Measurements from ENCODE around the gene BTBD2.

BTBD2 gene

GRCh38 chr19:2021453-2022140, 6.1 kb upstream of the BTBD2 start:
- Histone ChIP-seq H3K27ac (ENCODE audit: low read depth, low read length) (no peak overlapping the region), H3K4me1 (ENCODE audit: control insufficient read depth, insufficient read depth, low read length) (no peaks in the 10 kb centered on the region), H3K9ac (ENCODE audit: low read length) (no peak overlapping the region), H3K27me3 (ENCODE audit: control insufficient read depth, insufficient read depth, low read length) (no peaks in the 10 kb centered on the region), H3K36me3 (ENCODE audit: control insufficient read depth, insufficient read depth, low read length) (no peaks in the 10 kb centered on the region), H3K9me3 (ENCODE audit: control insufficient read depth, insufficient read depth, low read depth, low read length) (peaks cover 5% of the 10 kb centered on the region), H3K4me3 (ENCODE audit: low read depth, low read length) (no peak overlapping the region)

DNA sequence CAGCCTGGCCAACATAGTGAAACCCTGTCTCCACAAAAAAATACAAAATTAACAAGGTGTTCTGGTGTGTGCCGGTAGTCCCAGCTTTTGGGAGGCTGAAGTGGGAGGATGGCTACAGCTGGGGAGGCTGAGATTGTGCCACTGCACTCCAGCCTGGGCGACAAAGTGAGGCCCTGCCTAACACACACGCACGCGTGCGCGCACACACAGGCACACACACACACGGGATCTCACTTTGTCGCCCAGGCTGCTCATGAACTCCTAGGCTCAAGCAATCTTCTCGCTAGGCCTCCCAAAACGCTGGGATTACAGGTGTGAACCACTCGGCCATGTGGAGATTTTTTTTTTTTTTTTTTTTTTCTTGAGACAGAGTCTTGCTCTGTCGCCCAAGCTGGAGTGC, 3.2 kb upstream of the BTBD2 start:
- H3K27me3 ChIP-seq (ENCODE audit: control insufficient read depth, insufficient read depth, low read length) = no peaks in the 10 kb centered on the region

DNA sequence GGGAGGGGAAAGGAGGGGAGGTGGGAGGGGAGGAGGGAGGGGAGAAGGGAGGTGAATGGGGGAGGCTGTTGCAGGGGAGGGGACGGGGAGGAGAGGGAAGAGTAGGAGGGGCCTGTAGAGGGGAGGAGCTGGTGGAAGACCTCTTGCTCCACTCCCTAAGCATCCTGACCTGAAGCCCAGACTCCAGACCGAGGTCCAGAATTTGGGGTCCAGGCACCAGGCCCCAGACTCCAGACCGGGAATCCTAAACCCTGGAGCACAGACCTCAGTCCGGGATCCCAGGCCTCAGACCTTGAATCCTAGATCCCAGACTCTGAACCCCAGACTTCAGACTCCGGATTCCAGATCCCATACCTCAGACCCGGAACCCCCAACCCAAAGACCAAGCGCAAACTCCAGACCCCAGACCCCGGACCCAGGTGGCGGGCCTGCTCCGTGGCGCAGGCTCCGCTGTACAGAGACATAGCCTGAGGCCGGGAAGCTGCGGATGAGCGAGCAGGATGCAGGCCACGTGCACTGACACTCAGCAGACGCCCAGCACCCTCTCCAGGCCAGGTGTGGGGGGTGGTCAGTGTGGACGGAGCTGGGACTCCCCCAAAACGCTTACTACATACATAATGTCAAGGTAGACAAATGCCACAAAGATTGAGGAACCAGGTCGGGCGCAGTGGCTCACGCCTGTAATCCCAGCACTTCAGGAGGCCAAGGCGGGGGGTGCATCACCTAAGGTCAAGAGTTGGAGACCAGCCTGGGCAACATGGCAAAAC, 710 bp upstream of the BTBD2 start:
- Histone ChIP-seq H3K4me3 (ENCODE audit: low read depth, low read length) (no peak overlapping the region; the same call in 1 of the 2 replicates), H3K9me3 (ENCODE audit: control insufficient read depth, insufficient read depth, low read depth, low read length) (no peaks in the 10 kb centered on the region), H3K27ac (ENCODE audit: low read depth, low read length) (no peak overlapping the region), H3K4me1 (ENCODE audit: control insufficient read depth, insufficient read depth, low read length) (no peaks in the 10 kb centered on the region), H3K27me3 (ENCODE audit: control insufficient read depth, insufficient read depth, low read length) (no peaks in the 10 kb centered on the region), H3K9ac (ENCODE audit: low read length) (no peak overlapping the region), H3K36me3 (ENCODE audit: control insufficient read depth, insufficient read depth, low read length) (no peaks in the 10 kb centered on the region)

More for the DNA sequence above, 3.2 kb upstream of the BTBD2 start:
- Histone ChIP-seq H3K4me3 (ENCODE audit: low read depth, low read length) (no peak overlapping the region), H3K9me3 (ENCODE audit: control insufficient read depth, insufficient read depth, low read depth, low read length) (no peaks in the 10 kb centered on the region), H3K9ac (ENCODE audit: low read length) (no peak overlapping the region), H3K36me3 (ENCODE audit: control insufficient read depth, insufficient read depth, low read length) (no peaks in the 10 kb centered on the region), H3K4me1 (ENCODE audit: control insufficient read depth, insufficient read depth, low read length) (no peaks in the 10 kb centered on the region), H3K27ac (ENCODE audit: low read depth, low read length) (no peak overlapping the region)

GRCh38 chr19:2014731-2015607, 545 bp downstream of the BTBD2 start:
- H3K27ac ChIP-seq (ENCODE audit: low read depth, low read length) = no peak overlapping the region
- peak overlapping the region; percentile 69 for H3K9ac ChIP-seq (ENCODE audit: low read length)
- no peaks in the 10 kb centered on the region for H3K27me3 ChIP-seq (ENCODE audit: control insufficient read depth, insufficient read depth, low read length)
- peak overlapping the region; percentile 86 for H3K4me3 ChIP-seq (ENCODE audit: low read depth, low read length)
- H3K36me3 ChIP-seq (ENCODE audit: control insufficient read depth, insufficient read depth, low read length) = no peaks in the 10 kb centered on the region
- no peaks in the 10 kb centered on the region for H3K4me1 ChIP-seq (ENCODE audit: control insufficient read depth, insufficient read depth, low read length)
- no peaks in the 10 kb centered on the region for H3K9me3 ChIP-seq (ENCODE audit: control insufficient read depth, insufficient read depth, low read depth, low read length)

DNA sequence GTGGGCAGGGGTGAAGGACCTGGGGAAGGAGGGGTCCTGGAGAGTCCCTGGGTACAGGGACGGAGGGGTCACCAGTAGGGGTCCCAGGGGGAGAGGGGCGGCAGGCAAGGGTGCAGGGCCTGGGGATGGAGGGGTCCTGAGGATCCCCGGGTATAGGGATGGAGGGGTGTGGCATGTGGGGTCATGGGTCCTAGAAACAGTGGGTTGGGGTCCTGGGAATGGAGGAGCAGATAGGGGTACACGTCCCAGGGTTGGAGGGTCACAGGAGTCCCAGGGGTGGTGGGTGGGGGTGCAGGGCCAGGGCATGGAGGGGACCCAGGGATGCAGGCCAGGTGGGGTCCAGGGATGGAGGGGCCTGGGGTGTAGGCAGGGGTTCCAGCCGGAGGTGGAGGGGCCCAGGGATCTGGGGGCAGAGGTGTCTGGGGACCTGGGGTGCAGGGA, 1.4 kb downstream of the BTBD2 start:
- Histone ChIP-seq H3K36me3 (ENCODE audit: control insufficient read depth, insufficient read depth, low read length) (no peaks in the 10 kb centered on the region), H3K27ac (ENCODE audit: low read depth, low read length) (no peak overlapping the region), H3K9me3 (ENCODE audit: control insufficient read depth, insufficient read depth, low read depth, low read length) (no peaks in the 10 kb centered on the region), H3K4me1 (ENCODE audit: control insufficient read depth, insufficient read depth, low read length) (no peaks in the 10 kb centered on the region), H3K27me3 (ENCODE audit: control insufficient read depth, insufficient read depth, low read length) (no peaks in the 10 kb centered on the region), H3K9ac (ENCODE audit: low read length) (no peak overlapping the region), H3K4me3 (ENCODE audit: low read depth, low read length) (no peak overlapping the region)

- no peaks in the 10 kb centered on the region for H3K4me1 ChIP-seq (ENCODE audit: control insufficient read depth, insufficient read depth, low read length)
- H3K27ac ChIP-seq (ENCODE audit: low read depth, low read length) = no peak overlapping the region
- no peaks in the 10 kb centered on the region for H3K9me3 ChIP-seq (ENCODE audit: control insufficient read depth, insufficient read depth, low read depth, low read length)
- H3K9ac ChIP-seq (ENCODE audit: low read length) = no peak overlapping the region
- no peak overlapping the region for H3K4me3 ChIP-seq (ENCODE audit: low read depth, low read length)
- H3K36me3 ChIP-seq (ENCODE audit: control insufficient read depth, insufficient read depth, low read length) = no peaks in the 10 kb centered on the region
- no peaks in the 10 kb centered on the region for H3K27me3 ChIP-seq (ENCODE audit: control insufficient read depth, insufficient read depth, low read length)
These were observed 1.9 kb downstream of the BTBD2 start for GRCh38 chr19:2013683-2013961.

GRCh38 chr19:2012941-2013682, 2.4 kb downstream of the BTBD2 start:
- Histone ChIP-seq H3K9ac (ENCODE audit: low read length) (no peak overlapping the region), H3K4me3 (ENCODE audit: low read depth, low read length) (no peak overlapping the region), H3K4me1 (ENCODE audit: control insufficient read depth, insufficient read depth, low read length) (no peaks in the 10 kb centered on the region), H3K27me3 (ENCODE audit: control insufficient read depth, insufficient read depth, low read length) (no peaks in the 10 kb centered on the region), H3K36me3 (ENCODE audit: control insufficient read depth, insufficient read depth, low read length) (no peaks in the 10 kb centered on the region), H3K9me3 (ENCODE audit: control insufficient read depth, insufficient read depth, low read depth, low read length) (no peaks in the 10 kb centered on the region), H3K27ac (ENCODE audit: low read depth, low read length) (no peak overlapping the region)

DNA sequence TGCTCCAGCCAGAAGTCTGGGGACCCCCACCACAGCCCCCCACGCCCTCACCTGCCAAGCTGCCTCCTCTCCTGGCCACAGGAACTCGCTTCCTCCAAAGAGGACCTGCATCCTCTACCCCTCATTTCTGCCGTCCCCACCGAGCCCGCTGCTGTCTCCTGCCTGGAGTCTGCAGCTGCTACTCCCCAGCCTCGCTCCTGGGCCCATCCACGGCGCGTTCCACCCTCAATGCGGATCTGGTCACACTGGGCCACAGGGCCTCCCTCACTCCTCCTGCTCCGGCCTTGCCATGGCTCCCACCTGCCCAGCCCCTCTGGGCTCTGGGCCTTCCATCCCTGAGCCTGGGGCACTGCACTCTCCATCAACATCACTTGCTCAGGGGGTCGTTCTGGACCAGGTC, 4.3 kb downstream of the BTBD2 start:
- Histone ChIP-seq H3K4me3 (ENCODE audit: low read depth, low read length) (no peak overlapping the region), H3K4me1 (ENCODE audit: control insufficient read depth, insufficient read depth, low read length) (no peaks in the 10 kb centered on the region), H3K27me3 (ENCODE audit: control insufficient read depth, insufficient read depth, low read length) (no peaks in the 10 kb centered on the region), H3K36me3 (ENCODE audit: control insufficient read depth, insufficient read depth, low read length) (no peaks in the 10 kb centered on the region), H3K9me3 (ENCODE audit: control insufficient read depth, insufficient read depth, low read depth, low read length) (no peaks in the 10 kb centered on the region), H3K27ac (ENCODE audit: low read depth, low read length) (no peak overlapping the region), H3K9ac (ENCODE audit: low read length) (no peak overlapping the region)

DNA sequence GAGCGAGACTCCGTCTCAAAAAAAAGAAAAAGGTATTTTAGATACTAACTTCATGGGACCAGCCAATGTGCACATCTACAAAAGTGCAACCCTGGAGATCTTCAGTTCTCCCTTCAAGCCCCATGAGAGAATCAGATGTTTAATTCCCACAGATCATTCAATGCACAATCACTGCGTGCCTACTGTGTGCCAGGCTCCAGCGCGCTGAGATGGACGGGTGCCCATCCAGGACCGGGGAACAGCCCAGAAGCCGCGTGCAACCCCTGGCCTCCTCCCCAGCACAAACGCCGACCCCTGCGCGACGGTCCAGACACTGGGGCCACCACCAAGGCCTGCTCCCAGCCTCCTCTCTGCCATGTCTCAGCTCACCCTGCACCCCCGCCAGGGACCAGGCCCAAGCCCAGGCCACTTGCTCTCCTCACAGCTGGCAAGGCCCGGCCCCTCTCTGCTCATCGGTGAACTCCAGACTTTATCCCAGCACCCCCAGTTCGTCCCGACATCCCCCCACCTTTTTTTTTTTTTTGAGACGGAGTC, 5.3 kb downstream of the BTBD2 start:
- no peak overlapping the region for H3K27ac ChIP-seq (ENCODE audit: low read depth, low read length)
- no peak overlapping the region for H3K4me3 ChIP-seq (ENCODE audit: low read depth, low read length)
- no peak overlapping the region for H3K9ac ChIP-seq (ENCODE audit: low read length)
- no peaks in the 10 kb centered on the region for H3K4me1 ChIP-seq (ENCODE audit: control insufficient read depth, insufficient read depth, low read length)
- H3K9me3 ChIP-seq (ENCODE audit: control insufficient read depth, insufficient read depth, low read depth, low read length) = no peaks in the 10 kb centered on the region
- H3K27me3 ChIP-seq (ENCODE audit: control insufficient read depth, insufficient read depth, low read length) = no peaks in the 10 kb centered on the region
- H3K36me3 ChIP-seq (ENCODE audit: control insufficient read depth, insufficient read depth, low read length) = no peaks in the 10 kb centered on the region

GRCh38 chr19:2003874-2004273, 11.6 kb downstream of the BTBD2 start:
- Histone ChIP-seq H3K36me3 (ENCODE audit: control insufficient read depth, insufficient read depth, low read length) (peaks cover 19% of the 10 kb centered on the region), H3K27me3 (ENCODE audit: control insufficient read depth, insufficient read depth, low read length) (no peaks in the 10 kb centered on the region)

More at GRCh38 chr19:2003874-2004273, 11.6 kb downstream of the BTBD2 start:
- H3K9me3 ChIP-seq (ENCODE audit: control insufficient read depth, insufficient read depth, low read depth, low read length) = no peaks in the 10 kb centered on the region
- no peak overlapping the region for H3K4me3 ChIP-seq (ENCODE audit: low read depth, low read length)
- no peaks in the 10 kb centered on the region for H3K4me1 ChIP-seq (ENCODE audit: control insufficient read depth, insufficient read depth, low read length)
- H3K9ac ChIP-seq (ENCODE audit: low read length) = no peak overlapping the region
- no peak overlapping the region for H3K27ac ChIP-seq (ENCODE audit: low read depth, low read length)

Measured in HUES6 (cell line).